Measurements from ENCODE around the gene PID1.

PID1 gene

GRCh38 chr2:229170916-229171315 lies 100.2 kb downstream of the PID1 start:
- H3K27ac ChIP-seq (replicated peaks), result no peak overlapping the region

GRCh38 chr2:229170171-229170570 lies 100.9 kb downstream of the PID1 start:
- Histone ChIP-seq H3K27me3 (ENCODE audit: insufficient read depth, poor library complexity, severe bottlenecking) (no peaks in the 10 kb centered on the region), H3K27ac (replicated peaks) (no peak overlapping the region), H3K4me3 (replicated peaks; ENCODE audit: insufficient read depth, low read length) (no peak overlapping the region)
- DNase-seq (ENCODE audit: low read depth in 1 of 2, low spot score in 1 of 2), result no peak
- TF ChIP-seq POLR2AphosphoS5 (IDR thresholded peaks at IDR 0.05; ENCODE audit: low read depth) (no peak), CTCF (IDR thresholded peaks at IDR 0.05; ENCODE audit: insufficient read depth, low read length) (no peak)

More at GRCh38 chr2:229170916-229171315, 100.2 kb downstream of the PID1 start:
- H3K4me3 ChIP-seq (replicated peaks; ENCODE audit: insufficient read depth, low read length), result no peak overlapping the region
- no peaks in the 10 kb centered on the region for H3K27me3 ChIP-seq (ENCODE audit: insufficient read depth, poor library complexity, severe bottlenecking)
- TF ChIP-seq SPI1 (IDR thresholded peaks at IDR 0.05; ENCODE audit: borderline replicate concordance, low read depth) (no peak), GABPA (IDR thresholded peaks at IDR 0.05; ENCODE audit: low read depth) (no peak), REST (IDR thresholded peaks at IDR 0.05; ENCODE audit: insufficient replicate concordance, low read depth) (no peak)
- DNase-seq (ENCODE audit: low read depth in 1 of 2, low spot score in 1 of 2), result no peak

GRCh38 chr2:229169751-229170150 lies 101.3 kb downstream of the PID1 start:
- H3K27ac ChIP-seq (replicated peaks), result no peak overlapping the region
- H3K4me3 ChIP-seq (replicated peaks; ENCODE audit: insufficient read depth, low read length), result no peak overlapping the region
- TF ChIP-seq REST (IDR thresholded peaks at IDR 0.05; ENCODE audit: insufficient replicate concordance, low read depth) (no peak), POLR2AphosphoS5 (IDR thresholded peaks at IDR 0.05; ENCODE audit: low read depth) (no peak), GABPA (IDR thresholded peaks at IDR 0.05; ENCODE audit: low read depth) (no peak), CTCF (IDR thresholded peaks at IDR 0.05; ENCODE audit: insufficient read depth, low read length) (no peak), SPI1 (IDR thresholded peaks at IDR 0.05; ENCODE audit: borderline replicate concordance, low read depth) (no peak)
- DNase-seq (ENCODE audit: low read depth in 1 of 2, low spot score in 1 of 2), result no peak
- H3K27me3 ChIP-seq (ENCODE audit: insufficient read depth, poor library complexity, severe bottlenecking), result no peaks in the 10 kb centered on the region

- TF ChIP-seq GABPA (IDR thresholded peaks at IDR 0.05; ENCODE audit: low read depth) (no peak), POLR2AphosphoS5 (IDR thresholded peaks at IDR 0.05; ENCODE audit: low read depth) (no peak), REST (IDR thresholded peaks at IDR 0.05; ENCODE audit: insufficient replicate concordance, low read depth) (no peak), SPI1 (IDR thresholded peaks at IDR 0.05; ENCODE audit: borderline replicate concordance, low read depth) (no peak), CTCF (IDR thresholded peaks at IDR 0.05; ENCODE audit: insufficient read depth, low read length) (no peak)
These were observed 106.4 kb downstream of the PID1 start for GRCh38 chr2:229164545-229165249.

More at GRCh38 chr2:229164545-229165249, 106.4 kb downstream of the PID1 start:
- no peak for DNase-seq (ENCODE audit: low read depth in 1 of 2, low spot score in 1 of 2)
- Histone ChIP-seq H3K4me3 (replicated peaks; ENCODE audit: insufficient read depth, low read length) (no peak overlapping the region), H3K27me3 (ENCODE audit: insufficient read depth, poor library complexity, severe bottlenecking) (no peaks in the 10 kb centered on the region), H3K27ac (replicated peaks) (no peak overlapping the region)
